Liver (tissue), 3 donors: Measurements from ENCODE around the gene RYR2.

Experiments used
- ATF3 ChIP-seq: IDR thresholded peaks from 2 replicates; pipeline ENCODE4 v1.6.1; 2016; ENCODE audit warnings: antibody characterized with exemption
- CTCF ChIP-seq: fragments of 150-350 bp; IDR thresholded peaks from 2 replicates; pipeline ENCODE4 v1.5.1; 2017; ENCODE audit warnings: improper control_type of control experiment, low read depth, low read length; ENCODE audit not compliant: missing input control
- EGR1 ChIP-seq, 2 donors: IDR thresholded peaks; 2 replicates each; pipeline ENCODE4 v1.6.1; 2016 to 2018; ENCODE audit warnings: antibody characterized with exemption in 2 of 2, low read depth in 2 of 2
- FOXA1 ChIP-seq: IDR thresholded peaks from 2 replicates; pipeline ENCODE4 v1.6.1; 2016; ENCODE audit warnings: antibody characterized with exemption
- JUND ChIP-seq, 2 donors: IDR thresholded peaks; 2 replicates each; pipeline ENCODE4 v1.6.1; 2016; ENCODE audit warnings: antibody characterized with exemption in 2 of 2
- MAX ChIP-seq: IDR thresholded peaks from 2 replicates; pipeline ENCODE4 v1.6.1; 2016; ENCODE audit warnings: antibody characterized with exemption
- RAD21 ChIP-seq, 2 donors: IDR thresholded peaks; 2 replicates each; pipeline ENCODE4 v1.6.1; 2016; ENCODE audit warnings: antibody characterized with exemption in 2 of 2, mild to moderate bottlenecking in 2 of 2
- REST ChIP-seq: IDR thresholded peaks from 2 replicates; pipeline ENCODE4 v1.6.1; 2016; ENCODE audit warnings: antibody characterized with exemption, mild to moderate bottlenecking
- SP1 ChIP-seq: IDR thresholded peaks from 2 replicates; pipeline ENCODE4 v1.6.1; 2018; ENCODE audit warnings: antibody characterized with exemption, mild to moderate bottlenecking
- YY1 ChIP-seq: IDR thresholded peaks from 2 replicates; pipeline ENCODE4 v1.6.1; 2016; ENCODE audit warnings: antibody characterized with exemption, mild to moderate bottlenecking
- donor health status: healthy.
- donor health status: healthy.

- TF ChIP-seq JUND (IDR thresholded peaks at IDR 0.05), result no peak
- no peak for TF ChIP-seq CTCF
- TF ChIP-seq EGR1 (IDR thresholded peaks at IDR 0.05; ENCODE audit: low read depth in 2 of 2), result no peak
- no peak for TF ChIP-seq ATF3
- TF ChIP-seq YY1, result no peak
- TF ChIP-seq REST, result no peak
- TF ChIP-seq MAX, result no peak
- no peak for TF ChIP-seq RAD21 (IDR thresholded peaks at IDR 0.05)
- no peak for TF ChIP-seq FOXA1
- TF ChIP-seq SP1, result no peak
Measured at GRCh38 chr1:237187842-237188241, 145.9 kb downstream of the RYR2 start.
